IMR-90 (cell line): ENCODE measurements around the gene ATP11A. TPM values are rescaled to one million over a fixed set of nuclear protein-coding genes. Genes with fewer than 3 reads are reported as not detected.

Experiments used
- ATAC-seq: fragments of 200-7000 bp; cut with Tn5 transposase; 2 replicates; pipeline ENCODE4 v1.9.1; 2020; ENCODE audit warnings: low read depth, mild to moderate bottlenecking, moderate library complexity
- BruUV-seq: library from RNA; stranded (reverse); fragments of 400-500 nt; replicated peaks from 2 replicates; lab custom pipeline; 2021; lab: Mats Ljungman, UMichigan
- CTCF ChIA-PET: fragments of 300-600 bp; formaldehyde crosslinking; extraction: SDS; loops from one replicate; lab custom pipeline; 2021; ENCODE audit warnings: antibody characterized with exemption; lab: Yijun Ruan, JAX
- POLR2A ChIA-PET: fragments of 300-600 bp; sonication (Branson Sonifier 250); formaldehyde crosslinking; loops from one replicate; lab custom pipeline; 2022; ENCODE audit warnings: antibody characterized with exemption; ENCODE audit not compliant: unreplicated experiment; lab: Charles Lee
- DNase-seq: peaks from one replicate; pipeline ENCODE4 v3.0.0; 2013
- H2AFZ ChIP-seq: replicated peaks from 2 replicates; pipeline ENCODE3; 2013; ENCODE audit warnings: low read length, mild to moderate bottlenecking; ENCODE audit not compliant: poor library complexity
- H2AK5ac ChIP-seq: 2 replicates; pipeline ENCODE4 v1.6.1; 2013; ENCODE audit warnings: low read depth, low read length, inconsistent platforms
- H2AK9ac ChIP-seq: replicated peaks from 2 replicates; pipeline ENCODE3; 2013; ENCODE audit warnings: mild to moderate bottlenecking, low read depth, low read length, moderate library complexity; ENCODE audit not compliant: poor library complexity
- H2BK120ac ChIP-seq: 2 replicates; pipeline ENCODE4 v1.6.1; 2013; ENCODE audit warnings: low read depth, low read length, inconsistent platforms
- H2BK15ac ChIP-seq: 3 replicates; pipeline ENCODE4 v1.6.1; 2013; ENCODE audit warnings: low read depth, low read length, inconsistent platforms
- H2BK20ac ChIP-seq: 2 replicates; pipeline ENCODE4 v1.6.1; 2013; ENCODE audit warnings: low read depth, mild to moderate bottlenecking, inconsistent platforms, low read length, moderate library complexity
- H2BK5ac ChIP-seq: 2 replicates; pipeline ENCODE4 v1.6.1; 2013; ENCODE audit warnings: mild to moderate bottlenecking, low read depth, low read length, inconsistent platforms; ENCODE audit not compliant: poor library complexity, severe bottlenecking
- H3K14ac ChIP-seq: replicated peaks from 2 replicates; pipeline ENCODE4 v1.6.1; 2013; ENCODE audit warnings: low read depth, low read length, inconsistent platforms
- H3K18ac ChIP-seq: 2 replicates; pipeline ENCODE4 v1.6.1; 2013; ENCODE audit warnings: low read depth, low read length, control low read depth
- H3K23ac ChIP-seq: 2 replicates; pipeline ENCODE4 v1.6.1; 2013; ENCODE audit warnings: low read depth, low read length, inconsistent platforms
- H3K27ac ChIP-seq: 2 replicates; pipeline ENCODE4 v1.5.1; 2013; ENCODE audit warnings: mild to moderate bottlenecking, control low read depth, low read length; ENCODE audit not compliant: insufficient read depth
- H3K27me3 ChIP-seq: 2 replicates; pipeline ENCODE4 v1.6.1; 2013; ENCODE audit warnings: low read length; ENCODE audit not compliant: control insufficient read depth, insufficient read depth
- H3K36me3 ChIP-seq: 2 replicates; pipeline ENCODE4 v1.6.1; 2013; ENCODE audit warnings: low read length, mixed read lengths; ENCODE audit not compliant: control insufficient read depth, insufficient read depth
- H3K4ac ChIP-seq: 2 replicates; pipeline ENCODE4 v1.6.1; 2013; ENCODE audit warnings: low read depth, low read length, inconsistent platforms
- H3K4me1 ChIP-seq: 2 replicates; pipeline ENCODE4 v1.6.1; 2013; ENCODE audit warnings: low read length, mixed read lengths; ENCODE audit not compliant: control insufficient read depth, insufficient read depth
- H3K4me2 ChIP-seq: 2 replicates; pipeline ENCODE4 v1.6.1; 2013; ENCODE audit warnings: low read depth, mild to moderate bottlenecking, control low read depth, low read length, moderate library complexity
- H3K4me3 ChIP-seq: 2 replicates; pipeline ENCODE4 v1.5.1; 2013; ENCODE audit warnings: low read depth, mild to moderate bottlenecking, control low read depth, low read length, moderate library complexity; ENCODE audit not compliant: insufficient read depth
- H3K56ac ChIP-seq: 2 replicates; pipeline ENCODE4 v1.6.1; 2013; ENCODE audit warnings: low read length, inconsistent platforms; ENCODE audit not compliant: insufficient read depth; ENCODE audit errors: extremely low read depth
- H3K79me1 ChIP-seq, 2 experiments: 2 replicates each; pipeline ENCODE4 v1.6.1; 2013; ENCODE audit warnings: low read length in 2 of 2, inconsistent platforms in 1 of 2, low read depth in 1 of 2
- H3K9ac ChIP-seq: 2 replicates; pipeline ENCODE4 v1.6.1; 2013; ENCODE audit warnings: low read depth, low read length, control low read depth
- H3K9me1 ChIP-seq: 2 replicates; pipeline ENCODE4 v1.6.1; 2013; ENCODE audit warnings: low read length, inconsistent platforms; ENCODE audit not compliant: insufficient read depth
- H3K9me3 ChIP-seq: 2 replicates; pipeline ENCODE4 v1.6.1; 2013; ENCODE audit warnings: low read length; ENCODE audit not compliant: control insufficient read depth, insufficient read depth
- H4K20me1 ChIP-seq: 2 replicates; pipeline ENCODE4 v1.6.1; 2013; ENCODE audit warnings: low read length, inconsistent platforms; ENCODE audit not compliant: insufficient read depth
- H4K5ac ChIP-seq: 2 replicates; pipeline ENCODE4 v1.6.1; 2013; ENCODE audit warnings: mild to moderate bottlenecking, low read depth, low read length, control low read depth
- H4K8ac ChIP-seq, 2 experiments: 2 replicates each; pipeline ENCODE4 v1.6.1; 2013; ENCODE audit warnings: low read depth in 2 of 2, low read length in 2 of 2, control low read depth in 1 of 2, inconsistent platforms in 1 of 2
- H4K91ac ChIP-seq: 2 replicates; pipeline ENCODE4 v1.6.1; 2013; ENCODE audit warnings: low read depth, low read length, inconsistent platforms; ENCODE audit not compliant: insufficient read depth
- BHLHE40 ChIP-seq: fragments of 150-350 bp; IDR thresholded peaks from 2 replicates; pipeline ENCODE4 v1.6.1; 2016; ENCODE audit warnings: mild to moderate bottlenecking, low read depth, low read length
- CTCF ChIP-seq: conservative IDR thresholded peaks from 2 replicates; pipeline ENCODE4 v1.5.1; 2012; ENCODE audit warnings: mild to moderate bottlenecking, low read depth, low read length, improper control_type of control experiment
- ELK1 ChIP-seq: fragments of 150-350 bp; IDR thresholded peaks from 2 replicates; pipeline ENCODE4 v1.6.1; 2016; ENCODE audit warnings: low read depth, mild to moderate bottlenecking, low read length, moderate library complexity, borderline replicate concordance
- MXI1 ChIP-seq: IDR thresholded peaks from 2 replicates; pipeline ENCODE4 v1.6.1; 2012; ENCODE audit warnings: low read depth, mild to moderate bottlenecking, low read length, moderate library complexity, borderline replicate concordance
- NFE2L2 ChIP-seq: fragments of 150-350 bp; IDR thresholded peaks from 2 replicates; pipeline ENCODE4 v1.6.1; 2016; ENCODE audit warnings: low read depth, mild to moderate bottlenecking, low read length
- RAD21 ChIP-seq: IDR thresholded peaks from 2 replicates; pipeline ENCODE4 v1.6.1; 2012; ENCODE audit warnings: low read length, improper control_type of control experiment
- RCOR1 ChIP-seq: IDR thresholded peaks from 2 replicates; pipeline ENCODE4 v1.6.1; 2012; ENCODE audit warnings: mild to moderate bottlenecking, low read length, improper control_type of control experiment; ENCODE audit not compliant: insufficient replicate concordance
- RFX5 ChIP-seq: IDR thresholded peaks from 2 replicates; pipeline ENCODE4 v1.8.0; 2012; ENCODE audit warnings: low read depth, mild to moderate bottlenecking, low read length, moderate library complexity
- WGBS, 2 experiments: methylation state at CpG; one replicate each; pipeline versions ENCODE4 v1.1.5 to v1.1.7; 2013; ENCODE audit warnings: missing lambda C conversion rate in 2 of 2; ENCODE audit not compliant: insufficient read length in 1 of 2; ENCODE audit errors: extremely low coverage in 2 of 2; 5-methylcytosine and 5-hydroxymethylcytosine counted together
- dilution Hi-C: fragments of 300-500 bp; cut with HindIII; formaldehyde crosslinking; loops from one replicate; pipeline ENCODE4 v1.14.3; 2018; ENCODE audit warnings: low sequenced_read_pairs; ENCODE audit not compliant: unreplicated experiment
- in situ Hi-C: fragments of 300-500 bp; cut with MboI; formaldehyde crosslinking; loops from 3 replicates; pipeline ENCODE4 v1.14.3; 2019; ENCODE audit warnings: low sequenced_read_pairs, inconsistent platforms, mixed read lengths
- intact Hi-C: fragments of 100-400 bp; cut with micrococcal nuclease; formaldehyde crosslinking; loops from 2 replicates; pipeline ENCODE4 v1.10.0; 2022
- polyA plus RNA-seq, 3 experiments: library from polyadenylated mRNA; depleted of rRNA; stranded (reverse); fragments of >200 nt; gene quantifications; 2 replicates each; pipeline ENCODE4 v1.2.3, GENCODE V29; 2012; ENCODE audit warnings: low replicate concordance in 1 of 3
- total RNA-seq: library from RNA; depleted of rRNA; stranded (reverse); fragments of >200 nt; gene quantifications from 2 replicates; pipeline ENCODE4 v1.2.3, GENCODE V29; 2012

The ATP11A gene
- total and polyA plus RNA-seq, 2 of the 4 experiments (the other 2 are of a cell fraction) = 8.4 to 12.0 TPM

- TF ChIP-seq ELK1 (no peak), NFE2L2 (no peak)
These were observed 64.0 kb downstream of the ATP11A start (continued) for GRCh38 chr13:112753833-112754232.

GRCh38 chr13:112754281-112755025 lies 64.6 kb downstream of the ATP11A start:
- Histone ChIP-seq H4K20me1 (peaks cover 11% of the 10 kb centered on the region; the same call in 1 of the 2 replicates), H3K4me2 (no peak overlapping the region), H2AFZ (no peak overlapping the region), H3K14ac (no peak overlapping the region), H3K56ac (no peak overlapping the region), H2BK15ac (no peak overlapping the region), H3K9me3 (no peaks in the 10 kb centered on the region), H2BK120ac (no peak overlapping the region), H3K23ac (no peak overlapping the region), H2BK5ac (no peak overlapping the region), H3K27ac (no peak overlapping the region), H3K4ac (no peak overlapping the region), H2AK9ac (no peak overlapping the region), H3K27me3 (no peaks in the 10 kb centered on the region), H3K36me3 (no peaks in the 10 kb centered on the region; the same call in none of the 2 replicates), H3K4me3 (no peak overlapping the region), H4K5ac (no peak overlapping the region), H3K18ac (no peak overlapping the region), H3K9ac (no peak overlapping the region), H4K8ac (no peak overlapping the region), H2BK20ac (no peak overlapping the region), H2AK5ac (no peak overlapping the region), H4K91ac (no peak overlapping the region), H3K9me1 (no peaks in the 10 kb centered on the region; the same call in 1 of the 2 replicates), H3K79me1 (peaks cover 7 to 12% of the 10 kb centered on the region in 2 experiments; a peak in 3 of 4 replicates), H3K4me1 (peaks cover 2% of the 10 kb centered on the region; the same call in 1 of the 2 replicates)
- 95% methylated on average over 14 of the region's 29 CpGs; no CpG with 5 or more reads in 1 of the 2 experiments for WGBS, 2 experiments
- no peak for TF ChIP-seq RFX5
- TF ChIP-seq RCOR1 = no peak
- no peak for TF ChIP-seq MXI1
- TF ChIP-seq CTCF = no peak
- no peak for TF ChIP-seq RAD21
- no peak for TF ChIP-seq BHLHE40
- DNase-seq (no peak), ATAC-seq (no peak)
- intact Hi-C loops = no loop called here
- BruUV-seq = no TSS peak
- CTCF ChIA-PET = no interaction called here
- POLR2A ChIA-PET = no interaction called here
- dilution Hi-C loops = no loop called here
- in situ Hi-C loops = no loop called here
